Immature natural killer cell (primary cell): Measurements from ENCODE around the gene GPR4. TPM values are rescaled to one million over a fixed set of nuclear protein-coding genes. Genes with fewer than 3 reads are reported as not detected.

Experiments
- DNase-seq, 3 donors: peaks; one replicate each; pipeline ENCODE4 v3.0.0; 2022; ENCODE audit warnings: mixed read lengths in 1 of 3
- H3K27ac Mint-ChIP-seq, 6 donors: one replicate each; pipeline ENCODE4 v1.8.0; 2020; ENCODE audit warnings: mixed read lengths in 6 of 6, mild to moderate bottlenecking in 5 of 6, inconsistent platforms in 4 of 6, moderate library complexity in 3 of 6
- H3K27me3 Mint-ChIP-seq, 3 donors: one replicate each; pipeline ENCODE4 v1.8.0; 2020 to 2021; ENCODE audit warnings: low read depth in 3 of 3, mild to moderate bottlenecking in 3 of 3, mixed read lengths in 3 of 3, moderate library complexity in 3 of 3, inconsistent platforms in 1 of 3
- H3K36me3 Mint-ChIP-seq, 3 donors: one replicate each; pipeline ENCODE4 v1.8.0; 2020; ENCODE audit warnings: mixed read lengths in 3 of 3, inconsistent platforms in 2 of 3, mild to moderate bottlenecking in 2 of 3
- H3K4me1 Mint-ChIP-seq, 2 donors: one replicate each; pipeline ENCODE4 v1.8.0; 2020; ENCODE audit warnings: inconsistent platforms in 2 of 2, mild to moderate bottlenecking in 2 of 2, mixed read lengths in 2 of 2, moderate library complexity in 1 of 2
- H3K4me3 Mint-ChIP-seq, 5 donors: one replicate each; pipeline ENCODE4 v1.8.0; 2020; ENCODE audit warnings: mild to moderate bottlenecking in 5 of 5, mixed read lengths in 5 of 5, inconsistent platforms in 3 of 5, moderate library complexity in 3 of 5
- H3K9me3 Mint-ChIP-seq, 6 donors: one replicate each; pipeline ENCODE4 v1.8.0; 2020; ENCODE audit warnings: mild to moderate bottlenecking in 6 of 6, mixed read lengths in 6 of 6, inconsistent platforms in 4 of 6, moderate library complexity in 3 of 6
- polyA plus RNA-seq, 3 donors: library from polyadenylated mRNA; unstranded; fragments of 300-500 nt; fragmentation: Illumina TruSeq; gene quantifications; one replicate each; pipeline ENCODE4 v1.2.3, GENCODE V29; 2021

Gene GPR4
- polyA plus RNA-seq, 3 donors from 2014 or later = not detected

- Mint-ChIP-seq H3K4me3 (no peak overlapping the region), H3K4me1 (no peaks in the 10 kb centered on the region), H3K27ac (no peak overlapping the region), H3K27me3 (peaks cover 3 to 17% (median 6%) of the 10 kb centered on the region in 3 donors), H3K36me3 (no peaks in the 10 kb centered on the region), H3K9me3 (peaks cover 0 to 1% (median 0%) of the 10 kb centered on the region in 6 donors)
- DNase-seq = no peak
Measured at GRCh38 chr19:45591004-45591637, 10.9 kb downstream of the GPR4 start.

- DNase-seq = no peak
- no peaks in the 10 kb centered on the region for H3K36me3 Mint-ChIP-seq
- H3K27me3 Mint-ChIP-seq = peaks cover 3 to 17% (median 6%) of the 10 kb centered on the region in 3 donors
- H3K4me1 Mint-ChIP-seq = peaks cover under 1 to 2% of the 10 kb centered on the region in 2 donors
- no peak overlapping the region for H3K4me3 Mint-ChIP-seq
- no peak overlapping the region for H3K27ac Mint-ChIP-seq
- H3K9me3 Mint-ChIP-seq = peaks cover 0 to 1% (median 0%) of the 10 kb centered on the region in 6 donors
Measured at GRCh38 chr19:45590300-45591003, 11.6 kb downstream of the GPR4 start.

- peaks cover 0 to 1% (median 0%) of the 10 kb centered on the region in 6 donors for H3K9me3 Mint-ChIP-seq
- no peak for DNase-seq
- peaks cover 8% of the 10 kb centered on the region in 2 donors for H3K4me1 Mint-ChIP-seq
- peaks cover 4 to 21% (median 6%) of the 10 kb centered on the region in 3 donors for H3K27me3 Mint-ChIP-seq
- peak overlapping the region in 1 of 6 donors; percentile 83 for H3K27ac Mint-ChIP-seq
- no peaks in the 10 kb centered on the region for H3K36me3 Mint-ChIP-seq
- H3K4me3 Mint-ChIP-seq = no peak overlapping the region
Measured at GRCh38 chr19:45589768-45590167, 12.2 kb downstream of the GPR4 start.

- Mint-ChIP-seq H3K4me3 (no peak overlapping the region), H3K36me3 (peaks cover 0 to 3% (median 0%) of the 10 kb centered on the region in 3 donors), H3K27me3 (peaks cover 8 to 24% (median 12%) of the 10 kb centered on the region in 3 donors), H3K9me3 (peaks cover 0 to 1% (median 0%) of the 10 kb centered on the region in 6 donors), H3K27ac (peak overlapping the region in 2 of 6 donors; percentile 1 to 39), H3K4me1 (peaks cover 17 to 19% of the 10 kb centered on the region in 2 donors)
- no peak for DNase-seq
Measured at GRCh38 chr19:45587873-45588272, 14.1 kb downstream of the GPR4 start.

GRCh38 chr19:45585158-45585577, 16.8 kb downstream of the GPR4 start:
- H3K36me3 Mint-ChIP-seq = peaks cover 0 to 3% (median 3%) of the 10 kb centered on the region in 3 donors
- H3K27me3 Mint-ChIP-seq = peaks cover 7 to 10% (median 10%) of the 10 kb centered on the region in 3 donors
- no peaks in the 10 kb centered on the region for H3K9me3 Mint-ChIP-seq
- H3K27ac Mint-ChIP-seq = peak overlapping the region; percentile 90 to 99 (median 98)
- peak overlapping the region; percentile 87 to 97 (median 94) for H3K4me3 Mint-ChIP-seq
- peaks cover 22 to 27% of the 10 kb centered on the region in 2 donors for H3K4me1 Mint-ChIP-seq
- no peak for DNase-seq

GRCh38 chr19:45584332-45585157, 17.5 kb downstream of the GPR4 start, which contains the start of gene OPA3:
Gene OPA3, minus strand, starts transcription at chr19:45584802. Its CDS starts 38 bp downstream, at chr19:45584764.
- Mint-ChIP-seq H3K36me3 (peaks cover 0 to 3% (median 3%) of the 10 kb centered on the region in 3 donors), H3K4me1 (peaks cover 22 to 27% of the 10 kb centered on the region in 2 donors)

GRCh38 chr19:45581576-45581975, 20.4 kb downstream of the GPR4 start:
- H3K4me1 Mint-ChIP-seq = peaks cover 22 to 32% of the 10 kb centered on the region in 2 donors
- no peaks in the 10 kb centered on the region for H3K9me3 Mint-ChIP-seq
- peak overlapping the region in 4 of 6 donors; percentile 31 to 45 (median 34) for H3K27ac Mint-ChIP-seq
- H3K27me3 Mint-ChIP-seq = peaks cover 5 to 8% (median 6%) of the 10 kb centered on the region in 3 donors
- DNase-seq = no peak
- peak overlapping the region in 4 of 5 donors; percentile 15 to 44 (median 30) for H3K4me3 Mint-ChIP-seq
- peaks cover 0 to 3% (median 3%) of the 10 kb centered on the region in 3 donors for H3K36me3 Mint-ChIP-seq

More at GRCh38 chr19:45584332-45585157, 17.5 kb downstream of the GPR4 start, which contains the start of gene OPA3:
- peak; percentile 98 to 99 (median 99) for DNase-seq
- H3K27ac Mint-ChIP-seq = peak within 1 kb of the TSS; percentile 90 to 99 (median 98)
- no peaks in the 10 kb centered on the region for H3K9me3 Mint-ChIP-seq
- H3K27me3 Mint-ChIP-seq = peaks cover 7 to 10% (median 8%) of the 10 kb centered on the region in 3 donors
- H3K4me3 Mint-ChIP-seq = peak within 1 kb of the TSS; percentile 87 to 97 (median 94)

- H3K36me3 Mint-ChIP-seq = peaks cover 0 to 3% (median 0%) of the 10 kb centered on the region in 3 donors
- H3K27me3 Mint-ChIP-seq = no peaks in the 10 kb centered on the region
- no peaks in the 10 kb centered on the region for H3K9me3 Mint-ChIP-seq
- no peak overlapping the region for H3K27ac Mint-ChIP-seq
- no peak for DNase-seq
- H3K4me3 Mint-ChIP-seq = no peak overlapping the region
- peaks cover 11 to 16% of the 10 kb centered on the region in 2 donors for H3K4me1 Mint-ChIP-seq
Measured at GRCh38 chr19:45578861-45579260, 23.2 kb downstream of the GPR4 start.

- peaks cover under 1 to 6% of the 10 kb centered on the region in 2 donors for H3K4me1 Mint-ChIP-seq
- peak overlapping the region in 2 of 6 donors; percentile 69 to 74 for H3K27ac Mint-ChIP-seq
- DNase-seq = no peak
- H3K36me3 Mint-ChIP-seq = peaks cover 0 to 3% (median 0%) of the 10 kb centered on the region in 3 donors
- no peaks in the 10 kb centered on the region for H3K9me3 Mint-ChIP-seq
- no peak overlapping the region for H3K4me3 Mint-ChIP-seq
- H3K27me3 Mint-ChIP-seq = no peaks in the 10 kb centered on the region
Measured at GRCh38 chr19:45577111-45577905, 24.7 kb downstream of the GPR4 start.

GRCh38 chr19:45576682-45577081, 25.3 kb downstream of the GPR4 start:
- Mint-ChIP-seq H3K36me3 (peaks cover 0 to 3% (median 0%) of the 10 kb centered on the region in 3 donors), H3K4me1 (peaks cover 0 to 4% of the 10 kb centered on the region in 2 donors), H3K4me3 (no peak overlapping the region), H3K27me3 (no peaks in the 10 kb centered on the region), H3K27ac (no peak overlapping the region), H3K9me3 (no peaks in the 10 kb centered on the region)
- no peak for DNase-seq

- H3K9me3 Mint-ChIP-seq = no peaks in the 10 kb centered on the region
- peak overlapping the region in 1 of 6 donors; percentile 28 for H3K27ac Mint-ChIP-seq
- H3K4me1 Mint-ChIP-seq = peaks cover 0 to 4% of the 10 kb centered on the region in 2 donors
- H3K4me3 Mint-ChIP-seq = no peak overlapping the region
- peaks cover 0 to 2% (median 0%) of the 10 kb centered on the region in 3 donors for H3K27me3 Mint-ChIP-seq
- no peaks in the 10 kb centered on the region for H3K36me3 Mint-ChIP-seq
- no peak for DNase-seq
Measured at GRCh38 chr19:45575216-45575615, 26.8 kb downstream of the GPR4 start.

- Mint-ChIP-seq H3K36me3 (no peaks in the 10 kb centered on the region), H3K4me3 (no peak overlapping the region), H3K27me3 (peaks cover 0 to 2% (median 0%) of the 10 kb centered on the region in 3 donors), H3K4me1 (peaks cover 1 to 10% of the 10 kb centered on the region in 2 donors), H3K27ac (no peak overlapping the region), H3K9me3 (no peaks in the 10 kb centered on the region)
- no peak for DNase-seq
Measured at GRCh38 chr19:45574526-45574925, 27.5 kb downstream of the GPR4 start.
